GM11168 (cell line): ENCODE measurements around the gene ILRUN.
"Not testable (repeated sequence)": the region's sequence is repeated elsewhere in the genome, so short reads cannot be mapped to it uniquely, and the experiment has no call there.

ENCODE experiments used
- in situ Hi-C: fragments of 300-500 bp; cut with MboI; formaldehyde crosslinking; loops from one replicate; pipeline ENCODE4 v1.12.0; 2022; ENCODE audit warnings: low sequenced_read_pairs; ENCODE audit not compliant: unreplicated experiment

Gene ILRUN

GRCh38 chr6:34697904-34698559 lies 1.5 kb upstream of the ILRUN start:
- in situ Hi-C loops: no loop called here

- in situ Hi-C loops: no loop called here
Observed at GRCh38 chr6:34697544-34697836, 923 bp upstream of the ILRUN start.

GRCh38 chr6:34696189-34696738 lies 303 bp downstream of the ILRUN start:
- in situ Hi-C loops: no loop called here

GRCh38 chr6:34695729-34696188 lies 808 bp downstream of the ILRUN start:
- in situ Hi-C loops: no loop called here

GRCh38 chr6:34692280-34692679 lies 4.3 kb downstream of the ILRUN start:
- in situ Hi-C loops: no loop called here

GRCh38 chr6:34689742-34690141 lies 6.8 kb downstream of the ILRUN start:
- in situ Hi-C loops: no loop called here

- in situ Hi-C loops: no loop called here
Observed at GRCh38 chr6:34688956-34689355, 7.6 kb downstream of the ILRUN start.

DNA sequence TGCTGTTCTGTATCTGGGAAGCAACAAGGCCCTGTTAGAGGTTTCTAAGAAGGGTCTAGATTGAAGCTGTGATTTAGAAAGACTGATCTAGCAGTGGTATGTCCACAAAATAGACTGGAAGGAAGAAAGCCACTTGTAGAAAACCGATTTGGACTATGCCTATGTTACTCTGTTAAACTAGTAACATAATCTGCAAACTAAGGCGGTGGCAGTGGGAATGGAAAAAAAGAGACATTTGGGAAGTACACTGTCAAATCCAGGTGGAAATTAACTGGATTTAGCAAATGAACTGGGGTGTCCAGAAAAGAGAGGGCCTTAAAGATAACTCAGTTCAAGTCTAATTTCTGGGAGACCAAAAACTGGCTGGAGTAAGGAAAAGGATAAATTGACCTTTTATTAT lies 11.6 kb downstream of the ILRUN start:
- in situ Hi-C loops: no loop called here

DNA sequence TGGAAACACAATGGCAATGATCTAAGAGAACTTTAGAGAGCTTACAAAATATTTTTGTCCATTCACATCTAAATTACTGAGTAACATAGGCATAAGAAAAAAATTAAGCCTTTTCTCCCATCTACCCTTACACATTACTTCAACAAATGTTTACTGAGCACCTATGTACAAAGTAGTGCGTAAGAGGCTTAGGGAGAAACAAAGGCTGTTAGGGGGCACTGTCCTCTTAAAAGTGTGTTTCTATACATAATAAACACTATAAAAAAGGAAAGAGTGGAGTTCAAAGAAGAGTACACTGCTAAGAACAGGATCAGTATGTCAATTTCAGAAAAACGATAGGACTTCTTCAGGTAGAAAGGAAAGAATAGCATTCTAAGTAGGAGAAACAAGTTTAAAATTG lies 12.2 kb downstream of the ILRUN start:
- in situ Hi-C loops: no loop called here

- in situ Hi-C loops: no loop called here
Observed at GRCh38 chr6:34680802-34681515, 15.6 kb downstream of the ILRUN start.

- in situ Hi-C loops: not testable (repeated sequence)
Observed at GRCh38 chr6:34680313-34680712, 16.3 kb downstream of the ILRUN start.

- in situ Hi-C loops: no loop called here
Observed at GRCh38 chr6:34679552-34680253, 16.9 kb downstream of the ILRUN start.

- in situ Hi-C loops: no loop called here
Observed at GRCh38 chr6:34676140-34676539, 20.4 kb downstream of the ILRUN start.

DNA sequence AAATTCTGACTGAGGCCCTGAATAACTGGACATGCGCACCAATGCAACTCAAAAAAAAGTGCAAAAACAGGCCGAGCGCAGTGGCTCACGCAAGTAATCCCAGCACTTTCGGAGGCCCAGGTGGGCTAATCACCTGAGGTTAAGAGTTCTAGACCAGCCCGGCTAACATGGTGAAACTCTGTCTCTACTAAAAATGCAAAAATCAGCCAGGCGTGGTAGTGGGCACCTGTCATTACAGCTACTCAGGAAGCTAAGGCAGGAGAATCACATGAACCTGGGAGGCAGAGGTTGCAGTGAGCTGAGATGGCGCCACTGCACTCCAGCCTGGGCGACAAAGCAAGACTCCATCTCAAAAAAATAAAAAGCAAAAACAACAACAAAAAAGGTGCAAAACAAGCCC lies 21.6 kb downstream of the ILRUN start:
- in situ Hi-C loops: not testable (repeated sequence)

GRCh38 chr6:34674268-34674639 lies 22.3 kb downstream of the ILRUN start:
- in situ Hi-C loops: no loop called here

GRCh38 chr6:34673064-34673463 lies 23.5 kb downstream of the ILRUN start:
- in situ Hi-C loops: no loop called here

DNA sequence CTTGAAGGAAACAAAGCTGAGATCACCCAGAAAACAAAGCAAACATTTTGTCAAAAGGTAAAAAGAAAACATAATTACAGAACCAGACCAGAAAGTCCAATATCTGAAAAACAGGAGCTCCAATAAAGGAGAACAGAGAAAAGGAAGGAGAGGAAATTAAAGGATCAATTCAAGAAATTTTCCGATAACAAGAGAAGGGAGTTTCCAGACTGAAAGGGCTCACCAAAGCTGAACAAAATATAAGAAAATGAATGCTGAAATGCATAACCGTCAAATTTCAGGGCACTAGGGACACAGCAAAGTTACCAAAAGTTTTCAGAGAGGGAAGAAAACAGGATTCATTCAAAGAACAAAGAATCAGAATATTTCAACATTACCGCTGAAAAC lies 23.9 kb downstream of the ILRUN start:
- in situ Hi-C loops: no loop called here

GRCh38 chr6:34671801-34672656 lies 24.5 kb downstream of the ILRUN start:
- in situ Hi-C loops: no loop called here

- in situ Hi-C loops: no loop called here
Observed at GRCh38 chr6:34671367-34671766, 25.2 kb downstream of the ILRUN start.

DNA sequence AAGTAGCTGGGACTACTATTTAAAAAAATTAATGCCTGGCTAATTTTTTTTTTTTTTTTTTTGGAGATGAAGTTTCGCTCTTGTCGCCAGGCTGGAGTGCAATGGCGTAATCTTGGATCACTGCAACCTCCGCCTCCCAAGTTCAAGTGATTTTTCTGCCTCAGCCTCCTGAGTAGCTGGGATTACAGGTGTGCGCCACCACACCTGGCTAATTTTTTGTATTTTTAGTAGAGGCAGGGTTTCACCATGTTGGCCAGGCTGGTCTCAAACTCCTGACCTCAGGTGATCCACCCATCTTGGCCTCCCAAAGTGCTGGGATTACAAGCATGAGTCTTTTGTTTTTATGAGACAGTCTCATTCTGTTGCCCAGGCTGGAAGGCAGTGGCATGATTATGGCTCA lies 27.8 kb downstream of the ILRUN start:
- in situ Hi-C loops: not testable (repeated sequence)
